Breast epithelium (tissue), 4 donors: ENCODE data around the gene CYSLTR2. TPM values are rescaled to one million over a fixed set of nuclear protein-coding genes. Genes with fewer than 3 reads are reported as not detected.
"Not testable (repeated sequence)": the region's sequence is repeated elsewhere in the genome, so short reads cannot be mapped to it uniquely, and the experiment has no call there.

ENCODE experiments used
- DNase-seq, 2 donors: peaks; one replicate each; pipeline ENCODE4 v3.0.0-alpha.2; 2019; ENCODE audit warnings: low spot score in 2 of 2
- H3K27ac ChIP-seq, 2 donors: fragments of 200-600 bp; sonication (generic) in 1 of 2; one replicate each; pipeline ENCODE4 v1.5.1; 2016 to 2019; ENCODE audit warnings: mild to moderate bottlenecking in 1 of 2
- H3K27me3 ChIP-seq, 2 donors: fragments of 200-600 bp; sonication (generic) in 1 of 2; one replicate each; pipeline versions ENCODE4 v1.5.1 to v1.6.0; 2017 to 2019; ENCODE audit warnings: control low read depth in 1 of 2, mild to moderate bottlenecking in 1 of 2
- H3K36me3 ChIP-seq: fragments of 200-600 bp; one replicate; pipeline ENCODE4 v1.5.1; 2019
- H3K4me1 ChIP-seq, 2 donors: fragments of 200-600 bp; sonication (generic); one replicate each; pipeline ENCODE4 v1.5.1; 2016 to 2019; ENCODE audit warnings: control low read depth in 1 of 2
- H3K4me3 ChIP-seq, 3 donors: fragments of 200-600 bp; sonication (generic); 1 replicate in 2 of 3; 2 replicates in 1 of 3; pipeline ENCODE4 v1.5.1; 2016 to 2019; ENCODE audit warnings: mild to moderate bottlenecking in 3 of 3, moderate library complexity in 2 of 3
- H3K9me3 ChIP-seq, 2 donors: fragments of 200-600 bp; sonication (generic) in 1 of 2; one replicate each; pipeline ENCODE4 v1.5.1; 2016 to 2019; ENCODE audit warnings: control low read depth in 1 of 2
- POLR2A ChIP-seq: fragments of 450-650 bp; IDR thresholded peaks from one replicate; pipeline ENCODE4 v1.6.1; 2016; ENCODE audit warnings: antibody characterized with exemption, mild to moderate bottlenecking, moderate library complexity
- POLR2AphosphoS5 ChIP-seq, 3 donors: sonication (generic); formaldehyde crosslinking; IDR thresholded peaks; one replicate each; pipeline ENCODE4 v1.6.1; 2017; ENCODE audit warnings: antibody characterized with exemption in 3 of 3
- intact Hi-C: fragments of 100-400 bp; cut with DNase I; formaldehyde crosslinking; loops from one replicate; pipeline ENCODE4 v1.15.1; 2023; ENCODE audit warnings: low total_unique reads
- total RNA-seq, 3 donors: library from RNA; depleted of rRNA; stranded (reverse); fragments of >200 nt; gene quantifications; one replicate each; pipeline ENCODE4 v1.1.0, GENCODE V29; 2016
- TF ChIP-seq, protein P1 (sequence below), 3 donors: fragments of 450-650 bp; IDR thresholded peaks; one replicate each; pipeline ENCODE4 v1.5.1; 2016 to 2017; ENCODE audit warnings: antibody characterized with exemption in 3 of 3, mild to moderate bottlenecking in 3 of 3, moderate library complexity in 3 of 3

CYSLTR2 gene
- total RNA-seq, 3 donors from 2014 or later = 0.32 to 1.0 (median 0.33) TPM

DNA sequence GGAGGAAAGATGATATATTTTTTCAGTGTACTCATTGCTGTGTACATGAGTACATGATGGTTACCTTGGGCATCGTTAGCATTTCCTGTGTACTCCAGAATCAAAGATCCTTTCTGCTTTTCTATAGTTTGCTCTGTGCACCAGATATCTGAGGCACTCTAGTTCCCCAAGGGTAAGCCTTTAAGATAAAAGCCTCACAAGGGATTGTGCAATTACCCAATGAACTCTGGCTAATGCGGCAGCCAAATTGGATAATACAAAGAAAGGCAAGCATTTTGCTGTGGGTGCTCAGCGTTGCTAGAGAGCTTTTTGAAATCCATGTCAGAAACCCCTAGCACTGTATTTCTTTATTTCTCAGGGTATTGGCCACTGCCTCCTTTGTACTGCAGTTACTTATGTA, 2.9 kb downstream of the CYSLTR2 start:
- H3K4me3 ChIP-seq = no peak overlapping the region
- no peaks in the 10 kb centered on the region for H3K27me3 ChIP-seq
- intact Hi-C loops = no loop called here
- no peaks in the 10 kb centered on the region for H3K36me3 ChIP-seq
- H3K9me3 ChIP-seq = no peaks in the 10 kb centered on the region
- H3K4me1 ChIP-seq = no peaks in the 10 kb centered on the region
- no peak overlapping the region for H3K27ac ChIP-seq
- no peak for DNase-seq
- no peak for TF ChIP-seq POLR2AphosphoS5 (IDR thresholded peaks at IDR 0.05)
- TF ChIP-seq, protein P1, sequence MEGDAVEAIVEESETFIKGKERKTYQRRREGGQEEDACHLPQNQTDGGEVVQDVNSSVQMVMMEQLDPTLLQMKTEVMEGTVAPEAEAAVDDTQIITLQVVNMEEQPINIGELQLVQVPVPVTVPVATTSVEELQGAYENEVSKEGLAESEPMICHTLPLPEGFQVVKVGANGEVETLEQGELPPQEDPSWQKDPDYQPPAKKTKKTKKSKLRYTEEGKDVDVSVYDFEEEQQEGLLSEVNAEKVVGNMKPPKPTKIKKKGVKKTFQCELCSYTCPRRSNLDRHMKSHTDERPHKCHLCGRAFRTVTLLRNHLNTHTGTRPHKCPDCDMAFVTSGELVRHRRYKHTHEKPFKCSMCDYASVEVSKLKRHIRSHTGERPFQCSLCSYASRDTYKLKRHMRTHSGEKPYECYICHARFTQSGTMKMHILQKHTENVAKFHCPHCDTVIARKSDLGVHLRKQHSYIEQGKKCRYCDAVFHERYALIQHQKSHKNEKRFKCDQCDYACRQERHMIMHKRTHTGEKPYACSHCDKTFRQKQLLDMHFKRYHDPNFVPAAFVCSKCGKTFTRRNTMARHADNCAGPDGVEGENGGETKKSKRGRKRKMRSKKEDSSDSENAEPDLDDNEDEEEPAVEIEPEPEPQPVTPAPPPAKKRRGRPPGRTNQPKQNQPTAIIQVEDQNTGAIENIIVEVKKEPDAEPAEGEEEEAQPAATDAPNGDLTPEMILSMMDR (IDR thresholded peaks at IDR 0.05) = no peak
- TF ChIP-seq POLR2A = no peak

DNA sequence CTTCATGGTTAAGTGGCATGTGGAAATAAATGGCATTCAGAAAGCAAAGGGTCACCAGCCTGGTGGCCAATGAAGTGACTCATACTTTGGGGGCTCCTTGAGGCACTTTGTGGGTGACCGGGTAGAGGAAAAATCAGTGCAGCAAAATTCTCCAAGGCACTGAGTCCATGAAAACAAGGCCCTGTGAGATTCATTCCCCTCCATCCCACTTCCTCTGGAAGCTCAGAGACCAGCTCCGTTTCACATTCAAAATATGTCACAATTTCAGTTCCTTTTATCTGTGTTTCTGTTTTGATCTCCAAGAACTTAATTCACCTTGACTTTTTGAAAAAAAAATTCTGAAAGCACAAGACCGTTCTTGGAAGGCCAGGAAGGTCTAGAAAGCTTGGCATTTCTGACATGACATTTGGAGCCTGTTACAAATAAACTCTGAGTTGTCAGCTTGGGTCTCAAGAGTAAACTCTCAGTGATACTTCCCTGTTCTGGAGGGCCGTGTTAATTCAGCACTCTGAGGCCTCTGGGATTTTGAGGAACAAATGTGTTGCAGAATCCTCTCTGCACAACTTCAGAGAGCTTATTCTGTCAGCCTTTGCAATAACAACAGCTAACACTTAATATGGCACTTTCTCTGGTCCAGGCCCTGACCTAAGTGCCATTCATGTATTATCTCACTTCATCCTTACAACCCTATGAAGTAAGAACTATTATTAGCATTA, 6.8 kb downstream of the CYSLTR2 start:
- TF ChIP-seq POLR2A = no peak
- TF ChIP-seq POLR2AphosphoS5 (IDR thresholded peaks at IDR 0.05) = no peak
- TF ChIP-seq, protein P1 (IDR thresholded peaks at IDR 0.05) = no peak
- peaks cover 0 to 5% of the 10 kb centered on the region in 2 donors for H3K9me3 ChIP-seq
- intact Hi-C loops = no loop called here
- H3K4me3 ChIP-seq = no peak overlapping the region
- DNase-seq = no peak
- H3K27ac ChIP-seq = peak overlapping the region in 1 of 2 donors; percentile 27
- H3K27me3 ChIP-seq = no peaks in the 10 kb centered on the region
- no peaks in the 10 kb centered on the region for H3K36me3 ChIP-seq
- H3K4me1 ChIP-seq = no peaks in the 10 kb centered on the region

DNA sequence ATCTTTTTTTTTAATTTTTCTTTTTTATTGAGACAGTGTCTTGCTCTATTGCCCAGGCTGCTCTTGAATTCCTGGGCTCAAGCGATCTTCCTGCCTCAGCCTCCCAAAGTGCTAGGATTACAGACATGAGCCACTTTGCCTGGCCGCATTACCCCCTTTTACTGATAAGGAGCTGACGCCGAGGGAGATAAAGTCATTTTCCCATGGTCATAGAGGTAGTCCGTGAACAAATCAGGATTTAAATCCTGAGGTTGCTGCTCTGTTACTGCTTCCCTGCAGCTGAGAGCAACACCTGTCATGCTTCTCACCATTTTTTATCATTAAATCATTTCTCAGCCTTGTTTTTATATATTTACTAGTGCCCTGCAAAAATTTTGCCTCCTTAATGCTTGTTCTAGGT, 7.4 kb downstream of the CYSLTR2 start:
- Histone ChIP-seq H3K36me3 (no peaks in the 10 kb centered on the region), H3K4me3 (no peak overlapping the region), H3K4me1 (no peaks in the 10 kb centered on the region), H3K9me3 (peaks cover 3 to 11% of the 10 kb centered on the region in 2 donors), H3K27ac (no peak overlapping the region), H3K27me3 (no peaks in the 10 kb centered on the region)
- intact Hi-C loops = no loop called here
- TF ChIP-seq, protein P1 (IDR thresholded peaks at IDR 0.05) = no peak
- no peak for TF ChIP-seq POLR2A
- no peak for TF ChIP-seq POLR2AphosphoS5 (IDR thresholded peaks at IDR 0.05)
- DNase-seq = no peak

DNA sequence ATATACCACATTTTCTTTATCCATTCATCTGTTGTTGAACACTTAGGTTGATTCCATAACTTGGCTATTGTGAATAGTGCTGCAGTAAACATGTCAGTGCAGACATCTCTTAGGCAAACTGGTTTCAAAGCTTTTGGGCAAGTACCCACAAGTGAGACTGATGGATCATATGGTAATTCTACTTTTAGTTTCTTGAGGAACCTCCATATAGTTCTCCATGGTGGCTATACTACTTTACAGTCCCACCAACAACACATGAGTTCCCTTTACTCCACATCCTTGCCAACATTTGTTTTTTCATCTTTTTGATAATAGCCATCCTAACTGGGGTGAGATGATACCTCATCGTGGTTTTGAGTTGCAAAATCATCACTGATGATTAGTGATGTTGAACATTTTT, 8.5 kb downstream of the CYSLTR2 start:
- TF ChIP-seq POLR2A = no peak
- TF ChIP-seq POLR2AphosphoS5 (IDR thresholded peaks at IDR 0.05) = no peak
- TF ChIP-seq, protein P1 (IDR thresholded peaks at IDR 0.05) = no peak
- Histone ChIP-seq H3K9me3 (peaks cover 11 to 22% of the 10 kb centered on the region in 2 donors), H3K36me3 (no peaks in the 10 kb centered on the region), H3K27me3 (no peaks in the 10 kb centered on the region), H3K27ac (no peak overlapping the region), H3K4me3 (no peak overlapping the region), H3K4me1 (no peaks in the 10 kb centered on the region)
- intact Hi-C loops = no loop called here
- no peak for DNase-seq

DNA sequence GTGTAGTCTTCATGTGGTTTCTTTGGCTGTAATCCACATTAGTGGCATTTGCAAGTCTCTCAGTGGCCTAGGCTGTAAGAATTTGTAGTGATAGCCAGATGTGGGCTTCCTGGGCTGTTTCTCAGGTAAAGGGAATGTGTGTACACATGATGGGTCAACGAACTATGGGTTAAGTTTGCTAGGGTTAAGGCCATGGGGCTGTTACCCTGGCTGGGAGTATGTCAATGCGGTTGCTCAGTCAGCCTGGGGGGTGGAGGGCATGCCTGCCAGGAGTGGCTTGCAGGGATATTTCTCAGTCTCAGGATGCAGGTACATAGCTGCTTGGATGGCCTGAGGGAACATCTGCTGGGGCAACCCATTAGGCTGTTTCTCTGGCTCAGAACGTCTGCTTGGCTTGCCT, 13.4 kb downstream of the CYSLTR2 start:
- no peaks in the 10 kb centered on the region for H3K4me1 ChIP-seq
- TF ChIP-seq POLR2AphosphoS5 (IDR thresholded peaks at IDR 0.05) (no peak), POLR2A (no peak)
- TF ChIP-seq, protein P1 (IDR thresholded peaks at IDR 0.05) = no peak
- intact Hi-C loops = no loop called here

DNA sequence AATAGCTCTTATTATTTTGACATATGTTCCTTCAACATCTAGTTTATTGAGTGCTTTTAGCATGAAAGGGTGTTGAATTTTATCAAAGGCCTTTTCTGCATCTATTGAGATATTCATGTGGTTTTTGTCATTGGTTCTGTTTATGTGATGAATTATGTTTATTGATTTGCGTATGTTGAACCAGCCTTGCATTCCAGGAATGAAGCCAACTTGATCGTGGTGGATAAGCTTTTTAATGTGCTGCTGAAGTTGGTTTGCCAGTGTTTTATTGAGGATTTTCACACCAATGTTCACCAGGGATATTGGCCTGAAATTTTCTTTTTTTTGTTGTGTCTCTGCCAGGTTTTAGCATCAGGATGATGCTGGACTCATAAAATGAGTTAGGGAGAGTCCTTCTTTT, 17.7 kb downstream of the CYSLTR2 start:
- DNase-seq, intact Hi-C loops, H3K27ac ChIP-seq, H3K4me1 ChIP-seq, H3K36me3 ChIP-seq, H3K27me3 ChIP-seq, H3K4me3 ChIP-seq: not testable (repeated sequence)
- peaks cover 19% of the 10 kb centered on the region in 2 donors for H3K9me3 ChIP-seq

More for the DNA sequence above, 13.4 kb downstream of the CYSLTR2 start:
- Histone ChIP-seq H3K27ac (no peak overlapping the region), H3K27me3 (no peaks in the 10 kb centered on the region), H3K36me3 (no peaks in the 10 kb centered on the region), H3K9me3 (peaks cover 23 to 33% of the 10 kb centered on the region in 2 donors), H3K4me3 (no peak overlapping the region)
- no peak for DNase-seq
